Activated effector memory CD4-positive, alpha-beta T cell treated with Interleukin-2 at 50 U/mL for 16 hours (primary cell): Measurements from ENCODE around the gene GNG13.

ENCODE experiments used
- DNase-seq: peaks from one replicate; pipeline ENCODE4 v3.0.0-alpha.2; 2020

Gene GNG13

DNA sequence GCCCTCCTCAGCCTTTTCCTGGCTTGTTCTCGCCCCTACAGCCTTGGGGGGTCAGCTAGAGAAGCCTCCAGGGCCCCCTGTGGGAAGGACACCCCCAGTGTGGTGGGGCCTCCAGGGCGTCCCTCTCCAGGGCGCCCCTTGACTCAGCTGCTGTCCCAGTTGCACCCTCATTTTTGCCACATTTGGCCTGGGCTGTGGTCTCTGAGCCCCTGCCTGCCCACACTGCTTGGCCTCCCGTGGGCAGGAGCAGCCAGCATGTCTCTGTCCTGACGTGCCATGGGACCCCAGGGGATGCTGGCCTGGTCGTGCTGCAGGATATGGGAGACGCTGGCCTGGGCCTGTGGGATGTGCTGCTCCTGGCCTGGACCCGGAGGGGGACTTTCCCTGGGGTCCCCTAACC is 7.1 kb downstream of the GNG13 start:
- no peak for DNase-seq

DNA sequence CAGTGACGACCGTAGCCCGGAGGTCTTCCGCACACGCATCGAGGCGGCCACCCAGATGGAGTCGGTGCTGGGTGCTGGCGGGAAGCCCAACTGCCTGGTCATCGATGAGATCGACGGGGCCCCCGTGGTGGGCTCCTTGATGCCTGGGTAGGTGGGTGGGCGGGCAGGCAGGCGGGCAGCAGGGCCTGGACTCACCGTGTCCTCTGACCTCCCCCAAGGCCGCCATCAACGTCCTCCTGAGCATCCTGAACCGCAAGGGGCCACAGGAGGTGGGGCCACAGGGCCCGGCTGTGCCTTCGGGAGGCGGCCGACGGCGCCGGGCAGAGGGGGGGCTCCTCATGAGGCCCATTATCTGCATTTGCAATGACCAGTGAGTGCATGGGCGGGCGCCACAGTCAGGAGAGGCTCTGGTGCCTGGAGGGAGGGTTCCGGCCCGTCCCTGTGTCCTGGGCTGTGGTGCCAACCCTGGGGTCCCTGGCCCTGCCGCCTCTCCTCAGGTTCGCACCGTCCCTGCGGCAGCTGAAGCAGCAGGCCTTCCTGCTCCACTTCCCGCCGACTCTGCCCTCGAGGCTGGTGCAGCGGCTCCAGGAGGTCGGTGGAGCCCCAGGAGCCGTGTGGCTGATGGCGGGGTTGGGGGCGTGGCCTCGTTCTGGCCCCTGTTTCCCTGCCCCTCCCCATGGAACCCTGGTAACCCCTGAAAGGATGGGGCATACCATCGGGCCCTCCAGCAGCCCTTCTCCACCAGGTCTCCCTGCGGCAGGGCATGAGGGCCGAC is 8.1 kb downstream of the GNG13 start:
- DNase-seq, result no peak

DNA sequence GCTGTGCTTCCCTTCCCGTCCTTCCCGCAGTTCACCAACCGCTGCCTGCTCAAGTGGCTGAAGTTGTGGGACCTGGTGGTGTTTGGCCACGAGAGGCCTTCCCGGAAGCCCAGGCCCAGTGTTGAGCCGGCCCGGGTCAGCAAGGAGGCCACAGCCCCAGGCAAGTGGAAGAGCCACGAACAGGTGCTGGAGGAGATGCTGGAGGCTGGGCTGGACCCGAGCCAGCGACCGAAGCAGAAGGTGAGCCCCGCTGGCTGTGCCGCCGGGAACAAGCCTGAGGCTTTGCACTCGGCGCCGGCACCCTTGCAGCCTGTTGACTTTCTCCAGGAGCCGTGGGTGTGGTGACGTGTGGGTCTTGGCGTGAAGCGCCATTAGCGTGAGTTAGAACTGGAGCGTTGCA is 9.4 kb downstream of the GNG13 start:
- no peak for DNase-seq

DNA sequence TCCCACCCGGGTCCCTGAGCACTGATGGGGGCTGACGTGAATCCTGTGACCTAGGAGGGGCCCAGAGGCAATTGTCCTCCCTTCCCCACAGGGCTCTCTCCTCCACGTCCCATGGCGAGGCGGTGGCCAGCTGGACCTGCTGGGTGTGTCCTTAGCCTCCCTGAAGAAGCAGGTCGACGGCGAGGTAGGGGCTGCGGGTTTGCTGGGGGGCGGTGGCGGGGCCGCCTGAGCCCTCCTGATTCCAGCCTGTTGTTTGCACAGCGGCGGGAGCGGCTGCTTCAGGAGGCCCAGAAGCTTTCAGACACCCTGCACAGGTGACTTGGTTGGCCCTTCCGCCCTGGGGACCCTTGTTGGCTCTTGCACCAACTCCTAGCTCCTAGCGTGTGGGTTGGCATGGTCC is 10.4 kb downstream of the GNG13 start:
- no peak for DNase-seq

DNA sequence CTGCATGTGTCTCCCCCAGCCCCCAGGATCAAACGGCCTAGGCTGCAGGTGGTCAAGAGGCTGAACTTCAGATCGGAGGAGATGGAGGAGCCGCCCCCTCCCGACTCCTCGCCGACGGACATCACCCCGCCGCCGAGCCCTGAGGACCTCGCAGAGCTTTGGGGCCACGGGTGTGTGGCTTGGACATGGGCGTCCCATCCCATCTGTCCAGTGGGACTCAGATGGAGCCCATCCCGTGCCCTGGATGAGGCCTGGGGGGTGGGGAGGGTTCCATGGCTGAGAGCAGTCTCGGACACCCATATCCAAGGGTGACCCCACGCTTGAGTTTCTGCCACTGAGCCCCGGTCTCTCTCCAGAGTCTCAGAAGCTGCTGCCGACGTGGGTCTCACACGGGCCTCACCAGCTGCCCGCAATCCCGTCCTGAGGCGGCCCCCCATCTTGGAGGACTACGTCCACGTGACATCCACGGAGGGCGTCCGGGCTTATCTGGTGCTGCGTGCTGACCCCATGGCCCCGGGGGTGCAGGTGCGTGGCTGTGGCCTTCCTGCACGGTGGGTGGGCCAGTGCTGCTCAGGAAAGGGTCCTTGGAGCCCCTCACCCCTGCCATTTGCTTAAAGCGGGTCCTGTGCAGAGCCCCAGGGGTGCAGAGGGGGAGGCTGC is 11.2 kb downstream of the GNG13 start:
- DNase-seq, result no peak

DNA sequence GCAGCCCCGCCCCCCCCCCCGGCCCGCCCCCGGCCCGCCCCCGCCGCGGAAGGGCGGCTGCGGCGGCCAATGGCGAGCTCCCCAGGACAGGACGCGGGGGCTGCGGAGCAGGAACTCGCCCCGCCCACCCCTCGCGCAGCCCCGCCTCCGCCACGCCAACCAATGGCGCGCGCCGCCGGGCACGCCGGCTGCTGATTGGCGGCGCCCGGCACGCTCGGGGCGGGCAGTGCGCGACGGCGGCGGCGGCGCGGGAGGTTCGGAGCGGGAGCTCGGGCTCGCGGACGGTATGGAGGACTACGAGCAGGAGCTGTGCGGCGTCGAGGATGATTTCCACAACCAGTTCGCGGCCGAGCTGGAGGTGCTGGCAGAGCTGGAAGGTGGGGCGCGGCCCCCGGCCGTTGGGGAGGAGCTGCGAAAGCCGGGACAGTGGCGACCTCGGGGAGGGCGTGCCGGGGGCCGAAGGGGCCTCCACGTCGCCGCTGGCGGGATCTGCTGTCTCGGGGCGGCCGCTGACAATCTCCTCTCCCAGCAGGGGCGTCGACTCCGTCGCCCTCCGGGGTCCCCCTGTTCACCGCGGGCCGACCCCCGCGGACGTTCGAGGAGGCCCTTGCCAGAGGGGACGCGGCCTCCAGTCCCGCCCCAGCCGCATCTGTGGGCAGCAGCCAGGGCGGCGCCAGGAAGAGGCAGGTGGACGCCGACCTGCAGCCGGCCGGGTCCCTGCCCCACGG is 12.0 kb downstream of the GNG13 start, which contains the start of gene CHTF18:
CHTF18 (plus strand) TSS at position 222 of the 728 bp plus-strand sequence; CDS start at position 287, 65 bp downstream.
- peak; percentile 96 for DNase-seq

DNA sequence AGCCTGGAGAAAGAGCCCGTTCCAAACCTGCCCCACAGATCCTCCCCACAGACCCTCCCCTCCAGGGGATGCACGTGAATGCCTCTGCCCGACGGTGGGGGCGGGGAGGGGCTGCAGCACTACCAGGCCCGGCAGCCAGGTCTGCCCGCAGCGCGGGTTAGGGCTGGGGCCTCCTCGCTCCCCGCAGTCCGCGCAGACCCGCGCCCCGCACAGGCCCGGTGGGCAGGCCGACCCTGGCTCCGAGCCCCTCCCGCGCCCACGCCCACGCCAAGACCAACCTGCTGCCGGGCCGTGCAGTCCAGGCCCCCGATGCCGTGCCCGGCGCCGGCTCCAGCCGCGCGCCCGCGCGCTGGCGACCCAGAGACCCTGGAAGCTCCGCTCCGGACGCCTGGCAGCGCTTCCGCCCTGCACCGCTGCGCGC is 12.5 kb downstream of the GNG13 start, which contains the start of gene RPUSD1:
RPUSD1 (minus strand) TSS at position 404 of the 421 bp plus-strand sequence. CDS start 644 bp downstream, outside the sequence.
- no peak for DNase-seq

DNA sequence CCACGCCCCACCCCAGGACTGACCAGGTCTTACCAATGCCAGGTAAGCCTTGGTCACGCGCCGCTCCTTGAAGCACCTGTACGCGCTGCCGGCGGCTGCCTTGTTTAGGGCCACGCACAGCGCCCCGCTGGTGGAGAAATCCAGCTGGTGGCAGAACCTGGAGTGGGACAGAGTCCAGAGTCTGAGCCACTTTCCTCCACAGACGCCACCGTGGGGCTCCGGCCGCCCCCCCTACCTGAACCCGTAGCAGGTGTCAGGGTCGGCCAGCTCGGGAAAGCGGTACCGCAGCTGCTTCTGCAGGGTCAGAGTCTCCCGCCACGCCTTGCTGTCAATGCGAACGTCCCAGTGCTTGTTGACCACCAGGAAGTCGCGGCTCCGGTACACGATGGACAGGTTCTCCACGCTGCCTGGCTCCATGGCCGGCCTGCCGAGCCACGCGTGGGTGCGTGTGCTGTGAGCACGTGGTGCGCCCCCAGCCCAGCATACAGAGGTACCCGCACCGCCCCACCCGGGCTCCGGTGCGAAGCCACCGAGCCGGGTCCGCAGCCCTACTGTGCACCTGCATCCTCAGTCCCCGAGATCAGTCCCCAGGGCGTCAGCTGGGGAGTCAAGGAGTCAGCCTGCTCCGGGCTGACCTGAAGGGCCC is 13.1 kb downstream of the GNG13 start:
- no peak for DNase-seq

DNA sequence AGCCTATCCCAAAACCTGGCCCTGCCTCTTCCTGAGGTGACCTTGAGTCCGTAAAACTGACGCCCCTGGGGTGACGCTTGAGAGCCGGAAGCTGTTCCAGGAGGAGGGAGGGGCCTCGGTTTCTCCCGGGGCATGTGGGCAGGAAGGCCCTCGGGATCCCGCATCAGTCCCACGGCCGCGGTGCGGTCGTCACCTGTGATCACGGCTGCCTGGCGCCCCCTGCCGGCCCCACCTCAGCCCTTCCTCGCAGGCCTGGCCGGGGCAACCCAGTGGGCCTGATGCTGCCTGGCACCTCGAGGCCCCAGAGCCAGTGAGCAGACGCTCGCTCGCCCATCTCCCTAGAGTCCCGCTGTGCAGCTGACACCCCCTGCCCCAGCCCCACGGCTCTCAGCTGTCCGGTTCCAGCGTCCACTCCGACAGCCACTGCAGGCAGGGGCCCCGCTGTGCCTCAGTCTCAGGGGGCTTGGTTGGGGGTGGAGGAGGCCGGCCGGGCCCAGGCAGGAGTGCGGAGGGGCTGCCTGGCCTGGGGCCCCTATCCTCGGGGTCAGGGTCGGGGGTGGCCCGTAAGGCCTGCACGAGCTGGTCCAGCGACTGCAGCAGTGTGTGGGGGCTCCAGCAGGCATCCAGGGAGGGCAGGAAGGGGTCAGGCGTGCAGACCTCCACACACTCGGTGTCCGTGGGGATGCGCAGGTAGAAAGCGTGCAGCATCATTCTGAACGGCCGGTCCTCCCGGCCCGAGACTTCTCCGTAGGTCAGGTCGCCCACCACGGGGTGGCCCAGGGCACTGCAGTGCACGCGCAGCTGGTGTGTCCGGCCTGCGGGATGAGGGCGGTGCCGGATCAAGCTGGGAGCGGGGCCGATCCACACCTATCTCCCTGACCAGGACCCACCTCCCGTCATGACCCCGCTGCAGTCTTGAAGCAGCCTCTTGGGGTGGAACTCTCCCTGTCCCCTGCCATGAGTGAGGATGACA is 14.7 kb downstream of the GNG13 start:
- DNase-seq, result peak; percentile 56

DNA sequence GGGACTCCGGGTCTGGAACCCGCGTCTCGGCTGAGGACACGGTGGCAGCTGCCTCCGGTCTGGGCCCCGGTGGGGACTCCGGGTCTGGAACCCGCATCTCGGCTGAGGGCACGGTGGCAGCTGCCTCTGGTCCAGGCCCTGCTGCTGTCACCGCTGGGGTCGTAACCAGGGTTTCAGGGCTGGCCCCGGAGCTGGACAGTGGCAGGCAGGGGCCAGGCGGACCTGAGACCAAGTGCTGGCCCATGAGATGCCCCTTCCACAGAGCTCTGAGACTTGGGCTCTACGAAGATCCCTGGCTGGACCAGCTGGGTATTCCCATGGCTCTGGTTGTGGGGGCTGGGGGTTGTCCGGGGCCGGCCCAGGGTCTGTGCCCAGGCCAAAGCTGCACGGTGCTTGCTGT is 16.1 kb downstream of the GNG13 start:
- DNase-seq, result no peak

DNA sequence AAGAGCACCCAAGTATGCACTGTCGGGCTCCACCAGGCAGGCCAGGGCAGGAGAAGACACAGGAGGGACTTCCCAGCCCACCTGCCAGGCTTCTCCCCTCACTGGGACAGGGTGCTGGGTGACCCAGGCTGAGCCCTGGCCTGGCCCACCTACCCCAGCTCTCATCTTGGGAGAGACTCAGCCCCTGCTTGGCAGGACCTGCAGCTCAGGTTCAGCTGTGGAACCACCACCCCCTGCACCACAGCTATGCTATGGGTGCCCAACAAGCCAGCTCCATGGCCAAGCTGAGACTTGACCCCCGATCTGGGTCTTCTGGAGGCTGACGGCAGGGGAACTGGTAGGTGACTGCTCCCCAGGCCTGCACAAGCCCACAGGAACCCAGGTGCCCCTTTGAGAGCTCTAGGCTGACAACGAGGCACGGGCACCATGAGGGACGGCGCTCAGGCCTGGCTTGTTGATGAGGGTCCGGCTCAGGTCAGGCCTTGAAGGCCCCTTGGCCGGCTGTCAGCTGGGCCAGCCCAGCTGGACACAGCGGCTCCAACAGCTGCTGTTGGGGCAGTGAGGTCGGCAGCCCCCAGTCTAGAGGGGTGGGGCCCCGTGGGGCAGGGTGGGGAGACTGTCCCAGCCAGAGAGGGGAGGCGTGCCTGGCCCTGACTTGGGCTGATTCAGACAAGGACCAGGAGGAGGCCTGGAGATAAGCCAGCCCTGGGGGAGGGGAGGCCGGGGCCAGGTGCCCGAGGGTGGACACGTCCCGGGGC is 17.0 kb downstream of the GNG13 start:
- no peak for DNase-seq

DNA sequence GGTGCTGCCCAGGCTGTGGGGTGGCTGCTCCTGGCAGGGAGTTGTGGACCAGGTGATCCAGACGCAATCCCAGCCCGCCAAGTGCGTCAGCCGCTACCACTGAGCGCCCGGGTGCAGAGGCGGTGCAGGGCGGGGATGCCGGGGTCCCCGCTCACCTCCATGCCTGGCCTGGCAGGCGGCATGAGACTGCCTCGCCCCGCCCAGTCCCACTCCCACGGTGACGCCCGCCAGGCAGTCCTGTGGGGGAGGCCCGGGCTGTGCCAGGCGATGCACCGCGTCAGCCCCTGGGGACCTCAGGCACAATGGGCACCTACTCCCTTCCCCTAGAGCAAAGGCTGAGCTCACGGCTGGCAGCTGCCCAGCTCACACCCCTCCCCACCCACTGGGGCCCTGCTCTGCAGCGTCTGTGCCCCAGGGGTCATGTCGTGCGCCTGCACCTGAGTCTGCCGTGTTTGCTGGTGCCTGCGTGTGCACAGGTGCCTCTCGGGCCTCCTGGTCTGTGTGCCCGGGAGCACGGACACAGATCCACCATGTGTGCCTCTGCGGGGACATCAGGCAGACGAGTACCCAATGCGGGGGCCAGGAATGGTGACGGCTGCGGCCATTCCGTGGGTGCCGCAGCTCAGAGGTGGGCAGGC is 17.6 kb downstream of the GNG13 start:
- no peak for DNase-seq

DNA sequence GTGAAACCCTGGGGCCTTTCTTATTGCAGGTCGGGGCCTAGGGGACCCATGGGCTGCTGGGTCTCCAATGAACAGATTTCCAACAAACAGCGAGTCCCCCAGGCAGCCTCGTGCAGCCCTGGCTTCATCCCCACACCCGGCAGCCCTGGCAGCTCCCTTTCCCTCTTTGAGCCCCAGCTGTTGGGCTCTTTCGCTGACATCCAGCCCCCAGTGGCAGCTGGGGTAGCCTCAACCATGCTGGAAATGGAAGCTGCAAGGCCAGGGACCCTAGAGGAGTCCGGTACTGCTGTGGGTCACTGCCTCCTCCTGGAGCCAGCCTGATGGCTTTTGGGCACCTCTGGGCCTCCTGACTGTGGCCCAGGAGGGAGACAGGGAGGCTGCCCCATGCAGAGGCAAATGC is 18.3 kb downstream of the GNG13 start:
- DNase-seq, result no peak

DNA sequence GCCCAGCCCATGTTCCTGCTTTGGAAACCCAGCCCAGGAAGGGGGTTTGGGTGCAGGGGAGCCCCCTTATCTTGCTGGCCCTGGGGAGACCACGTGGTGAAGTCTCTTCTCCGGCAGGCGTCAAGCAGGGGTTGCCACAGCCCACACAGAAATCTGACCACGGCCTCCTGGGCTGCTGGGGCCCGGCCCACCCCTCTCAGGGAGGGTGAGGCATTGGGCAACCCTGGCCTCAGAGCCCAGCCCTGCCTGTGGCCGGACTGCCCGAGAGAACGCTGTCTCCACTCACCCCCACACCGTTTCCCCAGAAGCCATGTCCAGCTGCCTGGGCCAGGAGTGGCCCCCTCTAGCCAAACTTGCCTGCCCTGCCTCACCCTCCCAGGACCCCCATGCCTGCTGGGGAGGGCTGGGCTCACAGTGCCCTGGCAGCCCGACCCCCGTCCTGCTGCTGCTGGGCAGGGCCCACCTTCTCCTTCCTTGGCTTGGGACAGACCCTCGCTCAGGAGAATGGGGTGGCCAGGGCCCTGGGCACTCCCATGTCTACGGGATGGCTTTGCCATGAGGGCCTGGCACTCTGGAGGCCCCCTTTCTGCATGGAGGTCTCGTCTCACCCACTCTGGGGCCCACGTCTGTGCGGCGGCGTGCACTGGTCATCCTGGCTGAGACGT is 19.1 kb downstream of the GNG13 start:
- no peak for DNase-seq

DNA sequence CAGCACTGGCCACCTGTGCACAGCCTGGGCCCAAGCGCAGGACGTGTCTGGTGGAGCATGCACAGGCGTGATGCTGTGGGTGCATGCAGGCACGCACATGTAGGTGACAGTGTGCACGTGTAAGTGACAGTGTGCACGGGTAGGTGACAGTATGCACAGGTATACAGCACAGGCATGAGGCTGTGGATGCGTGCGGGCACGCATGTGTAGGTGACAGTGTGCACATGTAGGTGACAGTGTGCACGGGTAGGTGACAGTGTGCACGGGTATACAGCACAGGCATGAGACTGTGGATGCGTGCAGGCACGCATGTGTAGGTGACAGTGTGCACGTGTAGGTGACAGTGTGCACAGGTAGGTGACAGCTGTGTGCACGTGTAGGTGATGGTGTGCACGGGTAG is 20.2 kb downstream of the GNG13 start:
- DNase-seq, result no peak

DNA sequence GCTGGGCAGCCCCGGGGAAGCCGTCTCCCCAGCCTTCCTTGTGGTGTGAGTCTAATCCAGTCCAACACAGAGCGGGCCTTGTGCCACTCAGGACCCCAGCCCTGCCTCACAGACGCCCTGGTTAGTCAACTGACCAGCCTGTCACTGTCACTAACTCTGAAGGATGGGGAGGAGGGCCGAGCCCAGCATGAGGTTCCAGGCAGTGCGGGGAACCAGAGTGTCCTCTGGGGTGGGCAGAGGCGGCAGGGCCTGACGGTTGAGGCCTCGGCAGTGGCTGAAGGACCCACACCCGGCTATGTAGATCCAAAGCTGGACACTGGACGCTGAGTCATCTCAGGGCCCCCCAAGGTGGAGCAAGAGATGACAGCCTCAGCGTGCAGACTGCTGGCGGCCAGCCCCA is 21.0 kb downstream of the GNG13 start:
- no peak for DNase-seq

DNA sequence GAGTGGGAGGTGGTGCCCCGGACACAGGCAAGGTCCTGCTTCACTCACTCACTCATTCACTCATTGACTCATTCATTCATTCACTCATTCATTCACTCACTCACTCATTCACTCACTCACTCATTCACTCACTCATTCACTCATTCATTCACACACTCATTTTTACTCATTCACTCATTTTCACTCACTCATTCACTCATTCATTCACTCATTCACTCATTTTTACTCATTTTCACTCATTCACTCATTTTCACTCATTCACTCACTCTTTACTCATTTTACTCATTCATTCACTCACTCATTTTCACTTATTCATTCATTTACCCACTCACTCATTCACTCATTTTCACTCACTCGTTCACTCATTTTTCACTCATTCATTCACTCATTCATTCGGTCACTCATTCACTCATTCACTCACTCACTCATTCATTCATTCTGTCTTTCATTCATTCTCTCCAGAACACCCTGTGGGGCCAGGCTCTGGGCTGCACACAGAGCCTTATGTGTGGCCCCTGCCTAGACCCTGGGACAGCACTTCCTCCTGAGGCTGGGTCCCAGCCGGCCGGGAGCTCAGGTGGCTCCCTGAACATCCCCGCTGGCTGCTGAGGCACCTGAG is 21.5 kb downstream of the GNG13 start:
- DNase-seq, result no peak

DNA sequence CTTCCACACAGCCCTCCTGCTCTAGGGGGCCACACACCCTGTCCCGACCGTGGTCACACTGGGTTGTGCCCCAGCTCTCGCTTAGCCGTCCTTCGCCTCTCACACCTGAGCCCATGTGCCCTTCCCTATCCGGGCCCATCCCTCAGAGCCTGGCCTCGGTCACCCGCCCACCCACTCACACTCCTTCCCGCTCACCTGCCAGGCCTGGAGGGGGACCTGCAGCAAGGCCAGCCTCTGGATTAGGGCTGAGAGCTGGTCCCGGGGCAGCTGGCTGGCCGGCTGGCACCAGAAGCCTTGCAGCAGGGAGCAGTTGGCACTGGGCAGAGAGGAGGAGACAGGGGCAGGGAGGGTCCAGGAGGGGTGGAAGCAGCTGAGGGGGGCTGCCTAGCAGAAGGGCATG is 22.1 kb downstream of the GNG13 start:
- no peak for DNase-seq

DNA sequence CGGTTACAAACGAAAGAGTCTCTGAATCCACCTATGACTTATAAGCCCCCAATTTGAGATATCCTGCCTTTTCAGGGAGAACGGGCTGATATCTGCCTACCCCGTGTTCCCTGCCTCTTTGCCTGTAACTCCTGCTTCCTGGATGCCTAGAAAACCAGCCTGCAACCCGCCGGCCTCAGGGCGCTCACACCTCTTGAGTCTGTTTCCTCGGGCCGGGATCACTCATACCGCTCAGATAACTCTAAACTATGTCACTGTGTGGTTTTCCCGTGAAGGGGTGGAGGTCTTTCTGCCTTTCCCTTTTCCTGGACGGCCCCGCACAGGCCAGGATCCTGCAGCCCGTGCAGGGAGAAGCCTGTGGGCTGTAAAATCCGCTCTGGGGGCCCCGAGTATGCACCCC is 22.7 kb downstream of the GNG13 start:
- DNase-seq, result no peak

DNA sequence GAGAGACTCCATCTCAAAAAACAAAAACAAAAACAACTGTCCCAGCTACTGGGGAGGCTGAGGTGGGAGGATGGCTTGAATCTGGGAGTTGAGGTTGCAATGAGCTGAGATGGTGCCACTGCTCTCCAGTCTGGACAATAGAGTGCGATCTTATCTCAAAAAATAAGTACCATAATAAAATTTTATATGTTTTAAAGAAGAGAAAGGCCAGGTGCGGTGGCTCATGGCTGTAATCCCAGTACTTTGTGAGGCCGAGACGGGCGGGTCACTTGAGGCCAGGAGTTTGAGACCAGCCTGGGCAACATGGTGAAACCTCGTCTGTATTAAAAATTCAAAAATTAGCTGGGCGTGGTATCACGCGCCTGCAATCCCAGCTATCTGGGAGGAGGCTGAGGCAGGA is 23.7 kb downstream of the GNG13 start:
- DNase-seq, result no peak
